HPDE6-E6E7 (cell line): ENCODE results near the gene SLC38A10.

ENCODE experiments used
- DNase-seq: peaks from one replicate; pipeline ENCODE4 v3.0.0; 2011; ENCODE audit warnings: missing footprints; ENCODE audit errors: extremely low spot score

SLC38A10 gene

DNA sequence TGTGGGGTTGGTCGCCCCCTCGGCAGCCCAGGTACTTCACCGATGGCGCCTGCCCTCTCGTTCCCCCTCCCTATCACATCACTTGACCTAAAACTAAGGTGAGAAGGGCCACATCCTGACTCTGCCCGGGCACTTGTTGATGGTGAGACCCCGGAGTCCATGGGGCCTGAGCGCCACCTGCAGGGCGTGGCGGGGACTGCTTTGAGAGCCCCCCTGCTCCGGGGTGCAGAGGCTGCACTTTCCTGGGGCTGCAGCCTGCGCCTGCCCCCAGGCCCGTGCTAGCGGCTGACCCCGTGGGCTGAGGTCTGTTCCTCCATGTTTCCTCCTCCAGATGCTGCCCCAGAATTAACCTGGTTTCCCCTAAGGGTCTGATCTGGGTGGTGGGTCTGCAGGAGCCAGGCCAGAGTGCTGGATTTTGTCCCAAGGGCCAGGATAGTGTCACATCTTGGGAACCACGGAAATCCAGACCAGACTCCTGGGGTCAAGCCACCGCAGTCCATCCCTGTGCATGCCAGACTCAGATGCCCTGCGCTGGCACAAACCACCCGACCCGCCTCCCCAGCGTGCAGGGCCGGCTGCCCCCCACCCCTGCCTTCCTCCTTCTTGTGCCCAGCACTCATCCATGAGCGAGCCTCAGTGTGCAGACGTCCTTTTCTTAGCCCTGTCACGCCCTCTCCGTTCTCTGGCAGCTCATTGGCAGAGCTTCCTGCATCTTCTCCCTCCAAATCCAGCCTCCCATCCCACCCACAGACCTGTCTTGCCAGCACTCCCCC lies 53.3 kb downstream of the SLC38A10 start:
- DNase-seq: no peak

DNA sequence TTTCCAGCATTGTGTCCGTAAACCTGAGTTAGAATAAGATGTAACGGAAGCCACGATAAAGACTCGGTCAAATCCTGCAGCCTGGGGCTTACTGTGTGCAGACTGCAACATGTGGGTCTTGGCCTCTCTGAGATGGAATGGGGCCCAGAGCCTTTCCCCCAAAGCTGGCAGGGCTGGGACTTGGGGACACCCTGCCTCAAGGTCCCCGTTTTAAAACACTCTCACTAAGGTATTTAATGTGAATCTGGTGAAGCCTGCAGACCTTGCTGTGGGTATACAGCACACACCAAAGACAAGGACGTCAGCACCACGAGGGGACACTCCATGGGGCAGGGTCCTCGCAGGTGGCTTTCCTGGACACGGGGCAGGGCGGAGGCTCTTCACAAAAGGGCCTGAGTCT lies 53.9 kb downstream of the SLC38A10 start:
- no peak for DNase-seq

- no peak for DNase-seq
Measured at GRCh38 chr17:81240761-81241160, 54.3 kb downstream of the SLC38A10 start.

DNA sequence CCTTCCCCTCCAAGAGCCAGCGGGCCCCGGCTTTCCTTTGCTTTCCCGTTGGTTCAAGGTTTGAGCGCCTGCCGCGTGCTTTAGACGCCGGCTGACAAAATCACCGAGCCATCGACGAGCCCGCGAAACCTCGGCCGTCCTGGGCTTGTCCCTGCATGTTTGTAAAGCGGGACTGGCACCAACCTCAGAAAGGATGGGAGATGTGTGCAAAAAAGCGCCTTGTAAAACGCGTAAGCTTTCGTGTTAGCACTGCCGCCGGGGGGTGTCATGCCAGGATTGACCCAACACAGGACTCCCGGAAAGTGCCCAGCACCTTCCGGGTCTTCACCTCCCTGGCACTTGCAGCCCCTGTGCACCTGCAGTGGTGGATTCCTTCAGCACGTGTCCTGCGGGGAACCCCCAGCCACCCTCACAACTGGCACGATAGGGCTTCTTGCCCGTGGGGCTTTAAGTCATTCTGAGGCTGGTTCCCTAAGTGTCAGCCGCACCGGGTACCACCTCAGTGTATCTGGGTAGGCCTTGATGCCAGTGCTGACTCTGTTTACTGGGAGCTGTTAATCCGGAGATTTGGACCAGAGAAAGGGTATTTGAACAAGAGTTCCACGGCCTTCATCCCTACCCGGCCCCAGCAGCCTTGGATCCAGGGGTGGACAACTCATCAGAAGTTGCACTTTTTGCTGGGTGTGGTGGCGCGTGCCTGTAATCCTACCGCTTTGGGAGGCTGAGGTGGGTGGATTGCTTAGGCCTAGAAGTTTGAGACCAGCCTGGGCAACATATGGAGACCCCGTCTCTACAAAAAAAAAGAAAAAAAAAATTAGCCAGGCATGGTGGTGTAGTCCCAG lies 55.2 kb downstream of the SLC38A10 start:
- peak; percentile 53 for DNase-seq

DNA sequence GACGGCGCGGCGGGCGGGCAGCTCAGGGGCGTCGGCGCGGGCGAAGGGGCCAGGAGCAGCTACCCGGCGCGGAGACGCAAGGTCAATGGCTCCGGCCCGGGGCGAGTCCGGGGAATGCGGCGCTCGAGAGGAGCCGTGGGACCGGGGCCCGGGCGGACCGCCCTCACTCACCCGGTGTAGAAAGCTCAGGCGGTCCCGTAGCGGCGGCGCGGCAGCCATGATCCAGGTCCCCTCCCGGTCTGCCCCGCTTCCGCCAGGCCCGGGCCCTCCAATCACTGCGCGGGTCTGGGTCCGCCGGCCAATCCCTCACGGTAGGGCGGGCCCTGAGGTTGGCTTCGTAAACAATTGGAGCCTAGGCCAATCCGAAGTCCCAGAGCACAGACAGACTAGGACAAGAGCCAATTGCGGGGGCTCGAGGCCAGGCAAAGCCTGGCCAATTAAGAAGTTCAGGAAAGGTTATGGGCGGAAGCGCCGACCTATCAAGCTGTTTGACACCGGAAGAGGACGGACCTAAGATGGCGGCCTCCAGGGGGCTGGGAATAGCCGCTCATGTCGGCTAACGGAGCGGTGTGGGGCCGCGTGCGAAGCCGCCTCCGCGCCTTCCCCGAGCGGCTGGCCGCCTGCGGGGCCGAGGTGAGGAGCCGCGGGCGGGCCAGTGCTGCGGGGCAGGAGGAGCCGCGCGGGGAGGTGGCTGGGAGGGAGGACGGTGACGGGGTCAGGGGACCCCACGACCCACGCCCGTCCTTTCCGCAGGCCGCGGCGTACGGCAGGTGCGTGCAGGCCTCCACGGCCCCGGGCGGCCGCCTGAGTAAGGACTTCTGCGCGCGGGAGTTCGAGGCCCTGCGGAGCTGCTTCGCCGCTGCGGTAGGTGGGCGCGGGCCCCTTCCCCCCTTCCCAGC lies 56.0 kb downstream of the SLC38A10 start, which contains the start of the genes NDUFAF8 and TEPSIN:
TSS of gene NDUFAF8 (plus strand) at position 504 of the 899 bp plus-strand sequence. CDS start at position 550, 46 bp downstream.
TSS of gene TEPSIN (minus strand) at position 241 of the 899 bp plus-strand sequence. CDS start at position 219, 22 bp downstream.
- peak; percentile 100 for DNase-seq

- DNase-seq: no peak
Measured at GRCh38 chr17:81238490-81238814, 56.7 kb downstream of the SLC38A10 start.

DNA sequence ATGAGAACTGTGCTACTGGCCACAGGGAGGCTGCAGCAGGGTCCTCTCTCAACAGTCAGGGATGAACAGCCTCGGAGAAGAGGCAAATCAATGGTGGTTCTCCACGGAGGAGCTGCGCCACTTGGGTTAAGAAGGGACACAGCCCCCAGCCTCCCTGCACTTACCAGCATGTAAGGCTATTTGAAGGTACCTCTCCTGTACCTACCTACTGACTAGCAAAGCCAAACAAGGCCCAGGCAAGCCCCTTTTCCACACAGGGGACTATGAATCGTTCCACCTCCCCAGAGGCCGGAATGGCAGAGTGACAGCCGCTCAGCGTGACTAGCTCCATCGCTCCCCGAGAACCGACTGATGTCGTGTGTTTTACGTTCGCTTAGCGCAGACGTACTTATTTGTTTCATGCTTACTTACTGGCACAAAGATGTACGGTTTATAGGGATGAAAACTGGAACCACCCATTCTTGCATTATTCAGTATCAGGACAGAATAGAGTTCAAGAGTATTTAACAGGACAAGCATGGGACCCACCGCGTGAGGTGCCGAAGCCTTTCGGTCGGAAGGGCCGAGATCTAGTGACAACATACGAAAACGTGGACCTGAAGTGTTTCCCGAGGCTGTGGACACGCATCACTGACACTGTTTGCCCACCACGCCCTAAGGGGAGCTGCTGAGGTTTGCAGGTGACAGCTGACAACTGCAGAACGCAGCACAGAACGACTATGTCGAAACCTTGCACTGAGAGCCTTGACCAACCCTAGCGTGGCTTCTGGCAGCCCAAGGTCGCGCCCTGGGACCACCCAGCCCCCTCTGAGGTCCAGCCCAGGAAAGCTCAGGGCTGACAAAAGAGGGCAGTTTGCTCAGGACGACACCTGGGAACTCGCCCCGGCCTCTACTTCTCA lies 57.3 kb downstream of the SLC38A10 start:
- DNase-seq: no peak

GRCh38 chr17:81236784-81237183 lies 58.3 kb downstream of the SLC38A10 start:
- DNase-seq: no peak

DNA sequence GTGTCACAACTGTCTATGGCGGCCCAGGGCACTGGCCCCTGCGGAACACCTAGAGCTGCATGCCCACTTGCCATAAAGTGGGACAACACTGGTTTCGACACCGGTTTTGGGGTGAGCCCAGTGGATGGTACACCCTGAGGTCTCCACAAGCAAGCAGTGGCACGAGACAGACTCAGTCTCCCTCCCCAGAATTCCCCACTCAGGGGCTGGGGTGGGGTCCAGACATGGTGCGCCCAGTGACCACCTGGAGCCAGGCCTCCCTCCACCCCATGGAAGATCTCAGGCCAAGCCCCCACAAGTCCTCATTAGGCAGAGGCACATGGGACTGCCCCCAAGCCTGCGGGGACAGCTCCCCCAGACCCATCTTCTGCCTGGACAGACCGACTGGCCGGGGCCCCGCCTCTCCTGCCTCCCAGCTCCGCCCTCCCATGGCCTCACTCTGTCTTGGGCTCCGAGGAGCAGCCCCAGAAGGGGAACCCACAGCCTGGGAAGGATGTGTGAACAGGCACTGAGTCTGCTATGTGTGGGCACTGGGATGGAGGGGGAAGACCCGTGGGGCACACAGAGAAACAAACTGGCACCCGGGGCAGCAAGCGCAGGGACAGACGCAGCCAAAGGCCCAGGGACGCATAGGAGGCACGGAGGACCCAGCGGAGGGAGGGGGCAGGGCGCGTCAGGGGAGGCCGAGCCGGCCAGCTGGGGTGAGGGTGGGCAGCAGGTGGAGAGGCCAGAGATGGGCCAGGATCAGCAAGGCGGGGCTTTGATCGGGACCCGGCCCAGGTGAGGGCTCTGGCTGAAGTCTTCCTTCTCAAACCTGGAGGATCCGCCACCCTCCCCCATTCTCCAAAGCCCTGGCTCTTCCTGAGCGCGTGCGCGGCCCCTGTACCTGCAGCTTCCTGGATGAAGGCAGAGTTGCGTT lies 59.0 kb downstream of the SLC38A10 start:
- DNase-seq: no peak

DNA sequence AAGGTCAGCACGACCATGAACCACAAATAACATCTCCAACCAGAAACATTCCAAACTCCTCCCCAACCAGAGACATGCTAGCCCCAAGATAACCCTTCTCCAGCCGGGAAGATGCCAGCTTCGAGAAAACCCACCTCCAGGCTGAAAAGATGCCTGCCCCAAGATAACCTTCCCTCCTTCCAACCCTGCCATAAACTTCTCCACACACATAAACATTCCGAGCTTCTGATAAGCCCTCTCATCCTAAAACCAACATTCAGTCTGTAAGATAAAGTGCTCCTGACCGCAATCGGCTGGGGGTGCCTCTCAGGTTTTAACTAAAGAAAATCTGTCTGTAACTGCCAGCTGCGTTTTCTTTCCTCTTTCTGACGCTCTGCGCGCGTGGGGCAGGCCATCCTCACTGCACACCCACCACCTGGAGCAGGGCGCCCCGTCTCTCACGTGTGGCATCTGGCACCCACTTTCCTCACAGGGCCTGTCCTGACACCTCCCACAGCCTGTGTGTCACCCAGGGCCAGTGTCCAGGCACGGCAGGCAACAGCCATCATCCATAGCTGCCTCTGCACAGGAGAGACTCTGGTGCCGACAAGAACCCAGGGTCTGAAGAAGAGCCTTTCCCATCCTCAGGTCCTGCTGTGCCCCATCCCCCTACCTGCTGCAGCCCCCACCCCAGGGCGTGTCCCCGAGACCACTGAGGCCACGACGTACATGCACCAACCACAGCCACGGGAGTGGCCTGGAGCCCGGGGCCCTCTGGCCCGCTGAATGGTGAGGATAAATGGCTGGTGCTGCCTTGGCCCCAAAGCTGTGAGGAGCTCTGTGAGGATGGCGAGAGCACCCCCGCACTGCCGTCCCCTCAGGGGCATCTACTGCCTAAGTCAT lies 59.9 kb downstream of the SLC38A10 start:
- no peak for DNase-seq

DNA sequence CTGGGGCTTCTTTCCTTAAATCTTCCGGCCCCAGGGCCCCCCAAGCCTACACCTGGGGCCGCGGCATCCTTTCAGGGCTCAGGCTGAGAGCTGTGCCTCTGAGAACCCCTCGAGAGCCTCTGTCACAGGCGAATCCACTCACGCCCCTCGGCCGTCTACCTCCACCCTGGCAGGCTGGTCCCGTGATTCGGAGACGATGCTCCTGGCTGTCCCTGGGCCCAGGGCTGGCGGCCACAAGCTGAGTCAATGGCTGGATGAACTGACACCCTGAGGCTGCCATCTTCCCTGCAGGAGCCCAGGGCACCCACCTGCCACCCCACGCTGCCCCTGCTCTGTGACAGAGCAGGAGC lies 60.6 kb downstream of the SLC38A10 start:
- no peak for DNase-seq

GRCh38 chr17:81233811-81234505 lies 61.1 kb downstream of the SLC38A10 start:
- no peak for DNase-seq

DNA sequence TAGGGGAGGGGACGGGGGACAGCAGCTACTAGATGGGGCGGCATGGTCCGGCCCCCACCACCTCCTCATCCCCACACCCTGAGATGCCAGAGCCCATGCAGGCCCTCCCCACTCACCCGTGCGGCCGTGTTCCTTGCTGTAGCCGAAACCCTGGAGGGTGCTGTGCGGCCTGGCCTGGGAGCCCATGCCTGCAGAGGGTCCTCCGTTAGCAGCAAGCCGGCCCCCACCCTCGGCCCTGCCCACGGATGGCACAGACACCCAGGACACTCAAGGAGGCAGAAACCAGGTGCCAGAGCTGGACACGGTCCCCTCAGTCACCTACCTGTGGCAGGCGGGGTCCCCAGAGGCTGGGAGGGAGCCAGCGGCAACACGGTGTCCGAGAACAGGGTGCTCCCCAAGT lies 61.8 kb downstream of the SLC38A10 start:
- DNase-seq: no peak

DNA sequence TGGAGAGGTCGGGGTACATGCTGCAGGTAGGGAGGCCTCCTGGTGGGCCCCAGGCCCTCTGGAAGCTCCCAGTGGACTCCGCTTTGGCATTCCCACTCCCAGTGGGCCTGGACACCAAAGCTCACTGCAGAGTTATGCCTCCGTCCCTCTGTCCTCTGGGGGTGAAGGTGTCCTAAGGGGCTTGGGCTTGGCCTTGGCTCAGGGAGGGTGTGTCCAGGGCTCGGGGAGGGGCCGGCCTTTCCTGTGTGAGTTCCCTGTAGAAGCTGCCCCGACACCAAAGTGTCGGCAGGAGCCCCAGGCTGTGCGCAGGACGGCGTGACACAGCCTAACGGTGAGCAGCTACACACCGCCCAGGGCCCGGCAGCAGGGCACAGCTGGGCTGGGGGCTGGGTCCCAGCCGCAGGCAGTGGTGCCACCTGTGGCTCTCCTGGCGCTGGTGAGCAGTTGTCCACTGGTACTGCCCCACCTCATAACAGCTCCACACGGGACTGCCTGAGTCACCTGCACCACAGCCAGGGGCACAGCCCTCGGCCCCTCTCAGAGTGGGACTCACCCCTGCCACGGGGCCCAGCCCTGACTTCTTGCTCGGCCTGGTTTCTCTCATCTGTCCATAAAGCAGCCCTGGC lies 62.4 kb downstream of the SLC38A10 start:
- no peak for DNase-seq

DNA sequence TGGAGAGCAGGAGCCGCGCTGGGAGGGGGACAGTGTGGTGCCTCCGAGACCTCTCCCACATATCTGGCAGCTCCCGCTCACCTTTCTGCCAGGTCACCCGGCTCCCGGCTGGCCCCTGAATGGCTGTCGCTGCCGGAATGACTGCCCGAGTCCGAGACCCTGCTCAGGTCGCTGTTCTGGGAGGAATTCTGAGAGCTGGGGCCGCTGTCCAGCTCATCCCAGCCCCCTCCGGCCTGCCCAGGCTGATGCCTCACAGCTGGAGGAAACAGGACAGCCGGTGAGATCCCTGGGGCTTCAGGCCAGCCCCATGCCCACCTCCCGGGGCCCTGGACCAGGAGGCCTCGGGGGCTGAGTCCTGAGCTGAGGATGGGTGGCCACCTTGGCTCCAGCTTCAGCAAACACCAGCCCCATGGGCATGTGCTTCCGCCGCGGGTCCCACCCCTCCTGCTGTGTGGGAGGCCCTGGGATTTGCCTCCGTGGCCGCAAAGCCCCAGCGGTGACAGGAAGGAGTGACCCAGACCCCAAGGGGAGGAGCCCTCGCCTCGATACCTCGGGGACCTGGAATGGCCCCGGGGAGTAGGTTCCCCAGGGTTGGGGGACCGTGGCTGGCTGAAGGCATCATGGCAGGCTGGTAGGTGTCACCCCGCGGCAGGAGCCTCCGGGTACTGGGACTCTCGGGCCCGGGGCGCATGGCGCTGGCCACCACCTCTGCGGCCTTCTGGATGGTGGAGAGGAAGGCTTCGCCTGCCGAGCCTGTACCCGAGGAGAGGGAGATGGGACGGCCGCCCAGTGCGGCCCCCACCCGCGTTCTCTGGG lies 63.1 kb downstream of the SLC38A10 start:
- DNase-seq: no peak

GRCh38 chr17:81231121-81231645 lies 63.9 kb downstream of the SLC38A10 start:
- DNase-seq: no peak
